Posterior vena cava (tissue), 2 donors: ENCODE measurements around the gene CD74. TPM values are rescaled to one million over a fixed set of nuclear protein-coding genes. Genes with fewer than 3 reads are reported as not detected.
"Not testable (repeated sequence)": the region's sequence is repeated elsewhere in the genome, so short reads cannot be mapped to it uniquely, and the experiment has no call there.

ENCODE experiments used
- DNase-seq: peaks from one replicate; pipeline ENCODE4 v3.0.0-alpha.2; 2020; ENCODE audit warnings: low spot score
- intact Hi-C, 2 donors: fragments of 100-400 bp; cut with DNase I; formaldehyde crosslinking; loops; one replicate each; pipeline versions ENCODE4 v1.14.1 to v1.14.2; 2022 to 2023
- long read RNA-seq, 2 donors: library from polyadenylated mRNA; unstranded; transcript quantifications; one replicate each; pipeline ENCODE4 v2.0.0, GENCODE V29; 2020 to 2021
- total RNA-seq, 2 donors: library from RNA; stranded (reverse); fragmentation: NEBNext Ultra II Directional; extraction: Animal tissue kit (Norgen Biotek cat#: 25700); gene quantifications; one replicate each; pipeline ENCODE4 v1.2.1, GENCODE V29; 2021
- donor health status: DM: yes; HTN: yes; CAD: no.
- donor health status: DM: yes; HTN: yes; CAD: no.

CD74 gene
- total RNA-seq: 100 to 1,000 TPM; 279 to 566 TPM
- long read RNA-seq, donor 1, transcript CD74-201 (9 exons, 981 nt): minor isoform, 27 of 179 reads
- long read RNA-seq, donor 1, transcript CD74-202 (8 exons, 1,449 nt): major isoform, 132 of 179 reads
- long read RNA-seq, donor 1, partial matches to known transcripts: 14 of 179 reads
- long read RNA-seq, donor 1, other reads (novel, unspliced or antisense): 6 of 179 reads
- long read RNA-seq, donor 2, transcript CD74-201 (9 exons, 981 nt): minor isoform, 81 of 598 reads
- long read RNA-seq, donor 2, transcript CD74-202 (8 exons, 1,449 nt): major isoform, 488 of 598 reads
- long read RNA-seq, donor 2, partial matches to known transcripts: 13 of 598 reads
- long read RNA-seq, donor 2, other reads (novel, unspliced or antisense): 14 of 598 reads

- peak; percentile 93 for DNase-seq
Observed at GRCh38 chr5:150412319-150413175, at the start of gene CD74. CD74 (minus strand) TSS chr5:150412910; CDS start chr5:150412749, 161 bp downstream.

GRCh38 chr5:150461231-150461630, 48.5 kb upstream of the CD74 start:
- intact Hi-C loops: loop anchor here (5.0 kb wide), 2 partner anchors 61 to 81 kb away; no protein-coding TSS in a partner anchor

More at GRCh38 chr5:150412319-150413175, at the start of gene CD74:
- intact Hi-C loops: no loop called here

GRCh38 chr5:150460781-150461180, 48.1 kb upstream of the CD74 start:
- DNase-seq: no peak
- intact Hi-C loops: loop anchor here (5.0 kb wide), 2 partner anchors 62 to 82 kb away; no protein-coding TSS in a partner anchor

More at GRCh38 chr5:150461231-150461630, 48.5 kb upstream of the CD74 start:
- DNase-seq: no peak

- intact Hi-C loops: loop anchor here in 1 of 2 donors (5.0 kb wide), 1 partner anchor 88 kb away; no protein-coding TSS in a partner anchor
- peak; percentile 92 for DNase-seq
Observed at GRCh38 chr5:150458802-150459557, 46.3 kb upstream of the CD74 start.

GRCh38 chr5:150457562-150458240, 45.0 kb upstream of the CD74 start:
- no peak for DNase-seq
- intact Hi-C loops: loop anchor here in 1 of 2 donors (5.0 kb wide), 1 partner anchor 90 kb away; no protein-coding TSS in a partner anchor

GRCh38 chr5:150457121-150457520, 44.4 kb upstream of the CD74 start:
- intact Hi-C loops: loop anchor here in 1 of 2 donors (5.0 kb wide), 1 partner anchor 90 kb away; no protein-coding TSS in a partner anchor
- no peak for DNase-seq

GRCh38 chr5:150454492-150455229, 42.0 kb upstream of the CD74 start:
- intact Hi-C loops: loop anchor here in 1 of 2 donors (5.0 kb wide), 1 partner anchor 93 kb away; no protein-coding TSS in a partner anchor
- no peak for DNase-seq

- DNase-seq, intact Hi-C loops: not testable (repeated sequence)
Observed at GRCh38 chr5:150454027-150454426, 41.3 kb upstream of the CD74 start.

- intact Hi-C loops: no loop called here
- no peak for DNase-seq
Observed at GRCh38 chr5:150452914-150453313, 40.2 kb upstream of the CD74 start.

GRCh38 chr5:150451594-150451993, 38.9 kb upstream of the CD74 start:
- no peak for DNase-seq
- intact Hi-C loops: no loop called here

- DNase-seq: peak; percentile 97
- intact Hi-C loops: no loop called here
Observed at GRCh38 chr5:150449517-150450339, 37.0 kb upstream of the CD74 start, which contains the start of gene RPS14. RPS14 (minus strand) TSS chr5:150449739; CDS start chr5:150447733, 2,006 bp downstream.

GRCh38 chr5:150448952-150449516, 36.3 kb upstream of the CD74 start:
- DNase-seq: no peak
- intact Hi-C loops: no loop called here

GRCh38 chr5:150448334-150448733, 35.6 kb upstream of the CD74 start:
- intact Hi-C loops: no loop called here
- no peak for DNase-seq

- no peak for DNase-seq
- intact Hi-C loops: no loop called here
Observed at GRCh38 chr5:150447188-150447587, 34.5 kb upstream of the CD74 start.

- intact Hi-C loops: no loop called here
- DNase-seq: no peak
Observed at GRCh38 chr5:150446583-150446982, 33.9 kb upstream of the CD74 start.

- DNase-seq: no peak
- intact Hi-C loops: no loop called here
Observed at GRCh38 chr5:150446088-150446487, 33.4 kb upstream of the CD74 start.

- DNase-seq: no peak
- intact Hi-C loops: no loop called here
Observed at GRCh38 chr5:150444770-150445169, 32.1 kb upstream of the CD74 start.
